Type B pancreatic cell (in vitro differentiated cells): Measurements from ENCODE around the gene OTOS. TPM values are rescaled to one million over a fixed set of nuclear protein-coding genes. Genes with fewer than 3 reads are reported as not detected.

Experiments used
- DNase-seq: peaks from one replicate; pipeline ENCODE4 v3.0.0; 2021; ENCODE audit warnings: mixed read lengths; ENCODE audit not compliant: unreplicated experiment; ENCODE audit errors: extremely low spot score
- H3K27ac Mint-ChIP-seq: 2 replicates; pipeline ENCODE4 v1.8.0; 2021; ENCODE audit warnings: mild to moderate bottlenecking, mixed read lengths
- H3K27me3 Mint-ChIP-seq: 2 replicates; pipeline ENCODE4 v1.8.0; 2021; ENCODE audit warnings: mixed read lengths
- H3K36me3 Mint-ChIP-seq: 2 replicates; pipeline ENCODE4 v1.8.0; 2021; ENCODE audit warnings: mixed read lengths
- H3K4me1 Mint-ChIP-seq: one replicate; pipeline ENCODE4 v1.8.0; 2021; ENCODE audit warnings: mixed read lengths; ENCODE audit not compliant: unreplicated experiment
- H3K4me3 Mint-ChIP-seq: 2 replicates; pipeline ENCODE4 v1.8.0; 2021; ENCODE audit warnings: mild to moderate bottlenecking, mixed read lengths
- H3K9me3 Mint-ChIP-seq: 2 replicates; pipeline ENCODE4 v1.8.0; 2021; ENCODE audit warnings: mixed read lengths
- total RNA-seq: library from RNA; stranded (reverse); gene quantifications from 2 replicates; pipeline ENCODE4 v1.2.1, GENCODE V29; 2021; ENCODE audit warnings: low replicate concordance
- TF ChIP-seq, protein P1 (sequence below): fragments of 200-600 bp; sonication (generic); conservative IDR thresholded peaks from 2 replicates; pipeline ENCODE4 v1.5.0; 2021; ENCODE audit warnings: antibody characterized with exemption, mild to moderate bottlenecking

OTOS gene
- total RNA-seq, 1 donor from 2014 or later = not detected

DNA sequence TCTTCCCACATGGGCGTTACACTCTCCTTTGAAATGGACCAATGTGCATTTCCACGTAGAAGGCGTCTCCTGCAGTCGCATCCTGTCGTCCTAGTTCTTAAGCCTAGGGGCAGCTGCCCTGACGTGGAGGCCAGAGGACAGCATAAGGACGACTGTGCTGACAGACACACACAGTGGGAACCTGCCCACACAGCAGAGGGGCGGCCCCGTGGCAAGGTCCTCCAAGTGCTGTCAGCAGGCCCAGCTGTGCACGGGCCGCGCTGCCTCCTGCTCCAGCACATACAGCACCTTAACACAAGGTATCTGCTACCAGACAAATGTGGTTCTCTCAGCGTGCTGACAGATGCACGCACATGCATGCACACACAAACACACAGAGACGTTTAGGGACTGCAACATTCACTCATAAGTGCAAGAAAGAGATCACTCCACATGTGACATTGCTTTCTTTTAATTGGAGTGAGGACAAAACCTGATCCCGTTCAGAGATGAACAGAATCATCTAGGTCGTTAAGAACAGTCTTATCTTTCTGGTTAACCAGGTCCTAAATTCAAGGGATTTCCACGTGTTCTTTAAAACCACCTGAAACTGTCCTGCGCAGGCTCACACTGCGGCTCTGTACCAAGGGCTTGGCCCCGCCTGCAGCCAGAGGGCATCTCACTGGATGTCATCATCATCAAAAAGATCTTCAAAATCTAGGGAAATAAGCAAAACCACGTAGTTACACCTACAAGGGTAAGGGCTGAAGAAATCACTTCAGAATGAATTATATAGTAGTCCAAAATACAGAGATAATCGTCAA, 9.9 kb downstream of the OTOS start:
- no peaks in the 10 kb centered on the region for H3K9me3 Mint-ChIP-seq
- no peaks in the 10 kb centered on the region for H3K27me3 Mint-ChIP-seq
- no peak overlapping the region for H3K4me3 Mint-ChIP-seq
- H3K36me3 Mint-ChIP-seq = peaks cover 9% of the 10 kb centered on the region
- no peak overlapping the region for H3K27ac Mint-ChIP-seq
- H3K4me1 Mint-ChIP-seq = peaks cover 12% of the 10 kb centered on the region
- peak; percentile 55 for DNase-seq
- TF ChIP-seq, protein P1, sequence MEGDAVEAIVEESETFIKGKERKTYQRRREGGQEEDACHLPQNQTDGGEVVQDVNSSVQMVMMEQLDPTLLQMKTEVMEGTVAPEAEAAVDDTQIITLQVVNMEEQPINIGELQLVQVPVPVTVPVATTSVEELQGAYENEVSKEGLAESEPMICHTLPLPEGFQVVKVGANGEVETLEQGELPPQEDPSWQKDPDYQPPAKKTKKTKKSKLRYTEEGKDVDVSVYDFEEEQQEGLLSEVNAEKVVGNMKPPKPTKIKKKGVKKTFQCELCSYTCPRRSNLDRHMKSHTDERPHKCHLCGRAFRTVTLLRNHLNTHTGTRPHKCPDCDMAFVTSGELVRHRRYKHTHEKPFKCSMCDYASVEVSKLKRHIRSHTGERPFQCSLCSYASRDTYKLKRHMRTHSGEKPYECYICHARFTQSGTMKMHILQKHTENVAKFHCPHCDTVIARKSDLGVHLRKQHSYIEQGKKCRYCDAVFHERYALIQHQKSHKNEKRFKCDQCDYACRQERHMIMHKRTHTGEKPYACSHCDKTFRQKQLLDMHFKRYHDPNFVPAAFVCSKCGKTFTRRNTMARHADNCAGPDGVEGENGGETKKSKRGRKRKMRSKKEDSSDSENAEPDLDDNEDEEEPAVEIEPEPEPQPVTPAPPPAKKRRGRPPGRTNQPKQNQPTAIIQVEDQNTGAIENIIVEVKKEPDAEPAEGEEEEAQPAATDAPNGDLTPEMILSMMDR = no peak

DNA sequence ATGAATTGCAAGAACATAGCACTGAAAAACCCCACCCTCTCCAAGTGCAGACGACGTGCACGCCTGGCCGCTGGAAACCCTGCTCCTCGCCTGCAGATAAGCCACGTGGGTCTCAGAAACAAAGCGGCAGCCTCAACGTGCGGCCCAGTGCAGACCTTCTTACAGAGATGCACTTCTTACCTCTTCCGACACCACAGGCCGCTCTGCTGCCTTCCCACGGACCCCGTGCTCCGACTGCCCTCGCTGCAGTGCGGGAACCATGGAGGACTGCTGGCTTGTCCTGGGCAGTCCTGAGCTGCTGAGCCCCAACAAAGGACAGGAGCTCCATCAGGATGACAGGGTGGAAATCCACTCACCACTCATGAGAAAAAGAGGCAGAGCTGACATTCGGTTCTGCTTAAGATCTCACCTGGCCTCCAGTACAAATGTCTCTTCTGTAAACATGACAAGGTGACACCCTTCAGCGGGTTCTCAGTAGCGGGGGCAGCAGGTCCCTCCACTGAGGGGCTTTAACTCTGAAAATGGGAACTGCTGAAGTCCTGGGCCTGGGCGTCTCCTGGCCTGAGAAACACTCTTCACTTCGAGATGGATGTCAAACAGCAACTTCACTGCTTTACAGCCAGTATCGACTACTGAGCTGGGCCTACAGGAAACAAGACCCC, 10.6 kb downstream of the OTOS start:
- Mint-ChIP-seq H3K27me3 (no peaks in the 10 kb centered on the region), H3K36me3 (peaks cover 6% of the 10 kb centered on the region), H3K9me3 (no peaks in the 10 kb centered on the region), H3K4me3 (no peak overlapping the region), H3K27ac (no peak overlapping the region), H3K4me1 (peaks cover 5% of the 10 kb centered on the region)
- peak; percentile 53 for DNase-seq
- TF ChIP-seq, protein P1 = no peak

DNA sequence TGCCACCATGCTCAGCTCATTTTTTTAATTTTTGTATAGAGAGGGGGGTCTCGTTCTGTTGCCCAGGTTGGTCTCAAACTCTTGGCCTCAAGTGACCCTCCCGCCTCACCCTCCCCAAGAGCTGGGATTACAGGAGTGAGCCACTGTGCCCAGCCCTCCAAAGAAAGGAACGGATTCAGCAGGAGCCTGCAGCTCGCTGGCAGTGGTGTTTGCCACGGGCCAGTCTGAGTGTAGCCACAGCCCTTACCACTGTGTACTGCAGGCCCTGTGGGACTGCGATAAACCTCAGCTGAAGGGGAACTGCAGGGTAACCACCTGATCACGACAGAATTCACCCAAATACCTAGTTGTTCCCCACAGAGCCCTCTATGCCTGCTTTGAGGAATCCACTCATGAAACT, 11.1 kb downstream of the OTOS start:
- Mint-ChIP-seq H3K4me1 (no peaks in the 10 kb centered on the region), H3K4me3 (no peak overlapping the region), H3K36me3 (peaks cover 6% of the 10 kb centered on the region)

DNA sequence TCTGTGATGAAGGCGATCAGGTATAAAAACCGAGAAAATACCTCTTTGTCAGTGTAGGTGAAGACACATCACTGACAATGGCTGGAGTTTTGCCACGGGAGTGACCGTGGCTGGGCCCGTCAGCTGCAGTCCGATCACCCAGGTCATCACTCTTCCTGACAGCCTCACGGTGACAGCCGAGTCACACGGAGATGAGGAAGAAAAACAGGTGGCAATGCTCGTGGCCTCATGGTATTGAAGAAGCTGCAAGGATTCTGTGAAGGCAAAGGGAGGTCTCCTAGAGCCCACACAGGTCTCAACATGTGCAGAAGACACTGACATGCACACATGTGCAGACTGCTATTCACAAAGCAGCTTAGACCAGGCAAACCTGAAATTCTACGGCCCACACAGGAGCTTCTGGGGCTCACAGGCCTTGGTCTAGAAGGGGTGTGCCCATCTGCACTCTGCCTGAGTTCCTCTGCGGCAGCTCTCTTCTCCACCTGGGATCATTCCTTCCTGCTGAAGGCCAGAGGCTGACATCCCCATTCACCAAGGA, 11.8 kb downstream of the OTOS start:
- Mint-ChIP-seq H3K9me3 (no peaks in the 10 kb centered on the region), H3K36me3 (peaks cover 6% of the 10 kb centered on the region), H3K27ac (no peak overlapping the region), H3K4me3 (no peak overlapping the region), H3K4me1 (no peaks in the 10 kb centered on the region), H3K27me3 (no peaks in the 10 kb centered on the region)
- peak; percentile 37 for DNase-seq
- TF ChIP-seq, protein P1 = no peak

More for the DNA sequence above, 11.1 kb downstream of the OTOS start:
- peak; percentile 57 for DNase-seq
- TF ChIP-seq, protein P1 = no peak
- H3K27me3 Mint-ChIP-seq = no peaks in the 10 kb centered on the region
- H3K27ac Mint-ChIP-seq = no peak overlapping the region
- H3K9me3 Mint-ChIP-seq = no peaks in the 10 kb centered on the region

DNA sequence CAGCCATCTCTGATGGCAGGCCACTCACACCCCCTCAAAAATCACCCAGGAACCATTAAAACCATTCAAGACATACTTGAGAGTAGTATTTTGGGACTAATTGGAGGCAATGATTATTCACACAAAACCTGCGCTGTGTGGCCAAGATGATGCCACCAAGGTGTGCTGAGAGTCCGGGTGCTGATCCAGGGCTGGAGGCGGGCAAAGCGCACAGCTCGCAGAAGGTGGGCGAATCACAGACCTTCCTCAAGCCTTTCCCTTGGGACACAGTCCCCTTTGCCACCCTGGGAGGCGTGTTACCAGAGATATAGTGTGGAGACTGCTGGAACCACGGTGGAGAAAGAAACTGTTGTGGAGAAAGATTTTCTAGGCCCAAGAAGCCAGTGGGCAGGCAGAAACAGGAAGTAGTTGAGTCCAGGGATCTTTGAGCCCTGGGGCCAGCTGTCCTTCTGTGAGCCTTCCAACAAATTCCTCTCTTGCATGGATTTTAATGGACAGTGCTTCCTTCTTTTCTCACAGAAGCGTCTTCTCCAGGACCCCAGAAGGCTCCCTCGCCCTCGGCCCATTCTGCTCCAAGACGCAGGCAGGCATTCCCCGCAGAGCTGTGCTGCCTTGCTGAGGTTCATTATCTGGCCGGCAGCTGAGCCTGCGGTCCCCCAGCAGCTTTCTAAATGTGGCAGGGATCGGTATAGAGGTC, 12.4 kb downstream of the OTOS start:
- Mint-ChIP-seq H3K4me3 (no peak overlapping the region), H3K4me1 (no peaks in the 10 kb centered on the region), H3K27ac (no peak overlapping the region), H3K36me3 (peaks cover 6% of the 10 kb centered on the region), H3K27me3 (no peaks in the 10 kb centered on the region), H3K9me3 (no peaks in the 10 kb centered on the region)
- TF ChIP-seq, protein P1 = no peak
- DNase-seq = peak; percentile 56
